Renal pelvis (tissue), 4 donors: ENCODE data around the gene UBE2J1. TPM values are rescaled to one million over a fixed set of nuclear protein-coding genes. Genes with fewer than 3 reads are reported as not detected.
A peak's percentile ranks its signal among the peaks of the same experiment; 100 is the strongest.
"Not testable (repeated sequence)": the region's sequence is repeated elsewhere in the genome, so short reads cannot be mapped to it uniquely, and the experiment has no call there.

Experiments
- DNase-seq: peaks from one replicate; pipeline ENCODE4 v3.0.0-alpha.2; 2013
- polyA plus RNA-seq, 3 donors: library from polyadenylated mRNA; unstranded; fragments of 120-200 nt; gene quantifications; one replicate each; pipeline ENCODE4 v1.2.1, GENCODE V29; 2013; ENCODE audit not compliant: insufficient read length in 3 of 3

Gene UBE2J1
- polyA plus RNA-seq, 3 donors, result 49.5 to 52.1 (median 50.0) TPM

- DNase-seq, result no peak
Measured at GRCh38 chr6:89330910-89331309, 21.6 kb downstream of the UBE2J1 start.

GRCh38 chr6:89328976-89329375, 23.5 kb downstream of the UBE2J1 start:
- no peak for DNase-seq

GRCh38 chr6:89324304-89324703, 28.2 kb downstream of the UBE2J1 start:
- DNase-seq, result no peak

- no peak for DNase-seq
Measured at GRCh38 chr6:89323511-89323971, 29.0 kb downstream of the UBE2J1 start.

GRCh38 chr6:89321131-89321970, 31.2 kb downstream of the UBE2J1 start:
- DNase-seq, result no peak

GRCh38 chr6:89320012-89320559, 32.4 kb downstream of the UBE2J1 start:
- DNase-seq, result no peak

GRCh38 chr6:89317067-89317466, 35.5 kb downstream of the UBE2J1 start:
- no peak for DNase-seq

GRCh38 chr6:89315249-89315885, 37.2 kb downstream of the UBE2J1 start, which contains the start of gene GABRR2:
Gene GABRR2, minus strand, starts transcription at chr6:89315299. Its CDS starts 134 bp downstream, at chr6:89315165.
- DNase-seq, result no peak

GRCh38 chr6:89314692-89315091, 37.8 kb downstream of the UBE2J1 start:
- DNase-seq, result no peak

GRCh38 chr6:89313006-89313405, 39.5 kb downstream of the UBE2J1 start:
- DNase-seq, result no peak

- DNase-seq, result peak; percentile 66
Measured at GRCh38 chr6:89311853-89312531, 40.5 kb downstream of the UBE2J1 start.

- DNase-seq, result no peak
Measured at GRCh38 chr6:89311530-89311852, 41.0 kb downstream of the UBE2J1 start.

- DNase-seq, result no peak
Measured at GRCh38 chr6:89310929-89311328, 41.6 kb downstream of the UBE2J1 start.

GRCh38 chr6:89308525-89309395, 43.8 kb downstream of the UBE2J1 start:
- no peak for DNase-seq

GRCh38 chr6:89304517-89304916, 48.0 kb downstream of the UBE2J1 start:
- not testable (repeated sequence) for DNase-seq

GRCh38 chr6:89302936-89303335, 49.6 kb downstream of the UBE2J1 start:
- no peak for DNase-seq

- DNase-seq, result no peak
Measured at GRCh38 chr6:89302195-89302770, 50.2 kb downstream of the UBE2J1 start.

- no peak for DNase-seq
Measured at GRCh38 chr6:89301586-89302194, 50.8 kb downstream of the UBE2J1 start.

GRCh38 chr6:89299466-89299850, 53.1 kb downstream of the UBE2J1 start:
- DNase-seq, result no peak

GRCh38 chr6:89298680-89299465, 53.6 kb downstream of the UBE2J1 start:
- no peak for DNase-seq
